Right lobe of liver (tissue), 4 donors: ENCODE results near the gene BRD4.

Experiments
- CTCF ChIP-seq, 4 donors: fragments of 200-600 bp in 3 of 4; fragments of 450-650 bp in 1 of 4; IDR thresholded peaks; one replicate each; pipeline versions ENCODE4 v1.5.1 to v1.8.0; 2016 to 2022; ENCODE audit warnings: antibody characterized with exemption in 4 of 4, mild to moderate bottlenecking in 2 of 4
- POLR2A ChIP-seq: fragments of 450-650 bp; IDR thresholded peaks from one replicate; pipeline ENCODE4 v1.6.1; 2017; ENCODE audit warnings: antibody characterized with exemption, mild to moderate bottlenecking
- donor health status: DM: no; HTN: no; CAD: no.
- donor health status: DM: no; HTN: no; CAD: no.
- donor health status: DM: no; HTN: yes; CAD: no.

- no peak for TF ChIP-seq CTCF (IDR thresholded peaks at IDR 0.05)
- no peak for TF ChIP-seq POLR2A
These were observed 119.6 kb downstream of the BRD4 start for GRCh38 chr19:15212711-15213110.
